K562 (cell line): ENCODE results near the gene ARHGEF12. TPM values are rescaled to one million over a fixed set of nuclear protein-coding genes. Genes with fewer than 3 reads are reported as not detected.

Experiments
- ATAC-seq: fragments of 200-7000 bp; cut with Tn5 transposase; 3 replicates; pipeline ENCODE4 v1.9.1; 2020; ENCODE audit warnings: moderate library complexity
- BruUV-seq: library from RNA; stranded (reverse); fragments of 400-500 nt; replicated peaks from 2 replicates; lab custom pipeline; 2021; lab: Mats Ljungman, UMichigan
- CTCF ChIA-PET: fragments of 300-600 bp; formaldehyde crosslinking; extraction: SDS; loops from one replicate; lab custom pipeline; 2021; ENCODE audit warnings: low intra/inter-chr PET ratio; lab: Yijun Ruan, JAX
- POLR2A ChIA-PET: fragments of 300-600, 350-650 bp; sonication (Branson Sonifier 250); formaldehyde crosslinking; extraction: SDS; loops from one replicate; lab custom pipeline; 2021; ENCODE audit warnings: antibody characterized with exemption, inconsistent platforms; lab: Yijun Ruan, JAX
- DNase-seq, 4 experiments: peaks; one replicate each; pipeline versions ENCODE4 v3.0.0 to v3.0.0-alpha.2; 2011 to 2018; ENCODE audit warnings: low spot score in 3 of 4, mixed read lengths in 3 of 4; ENCODE audit errors: extremely low read depth in 1 of 4
- FAIRE-seq: peaks from 2 replicates; lab custom pipeline; 2011; peaks lifted over from hg19 to GRCh38; lab: Jason Lieb, UNC
- H2AFZ ChIP-seq: 2 replicates; pipeline ENCODE4 v1.6.0; 2011; ENCODE audit warnings: low read depth, low read length, control low read depth, inconsistent platforms
- H3K27ac ChIP-seq: fragments of 200-600 bp; 3 replicates; pipeline ENCODE4 v1.8.0; 2011; ENCODE audit warnings: low read depth, mild to moderate bottlenecking, control low read depth, inconsistent platforms, low read length, moderate library complexity, mixed read lengths; ENCODE audit errors: extremely low read depth
- H3K27me3 ChIP-seq, 2 experiments: fragments of 300-600 bp in 1 of 2; 2 replicates in 1 of 2; 3 replicates in 1 of 2; pipeline versions ENCODE4 v1.6.0 to v1.8.0; 2011; ENCODE audit warnings: inconsistent platforms in 2 of 2, low read length in 2 of 2, mild to moderate bottlenecking in 1 of 2, mixed read lengths in 1 of 2, moderate library complexity in 1 of 2; ENCODE audit not compliant: control insufficient read depth in 2 of 2, insufficient read depth in 2 of 2
- H3K36me3 ChIP-seq: fragments of 300-600 bp; 3 replicates; pipeline ENCODE4 v1.8.0; 2011; ENCODE audit warnings: mild to moderate bottlenecking, low read length, inconsistent platforms; ENCODE audit not compliant: control insufficient read depth, insufficient read depth
- H3K4me1 ChIP-seq, 2 experiments: fragments of 200-600 bp in 1 of 2; replicated peaks in 1 of 2; 2 replicates in 1 of 2; 3 replicates in 1 of 2; pipeline versions ENCODE4 v1.5.1 to v1.8.0; 2011; ENCODE audit warnings: inconsistent platforms in 2 of 2, low read length in 2 of 2, mild to moderate bottlenecking in 1 of 2, mixed read lengths in 1 of 2, moderate library complexity in 1 of 2; ENCODE audit not compliant: control insufficient read depth in 2 of 2, insufficient read depth in 2 of 2
- H3K4me2 ChIP-seq: 2 replicates; pipeline ENCODE4 v1.6.1; 2011; ENCODE audit warnings: low read length, control low read depth, inconsistent platforms, mixed read lengths; ENCODE audit not compliant: insufficient read depth
- H3K4me3 ChIP-seq: fragments of 200-600 bp; sonication (generic), shearing (Covaris generic); 2 replicates; pipeline ENCODE4 v1.5.1; 2016; ENCODE audit warnings: control low read depth, inconsistent platforms
- H3K79me2 ChIP-seq: fragments of 200-600 bp; 3 replicates; pipeline ENCODE4 v1.8.0; 2011; ENCODE audit warnings: low read length, inconsistent platforms; ENCODE audit not compliant: control insufficient read depth, insufficient read depth
- H3K9ac ChIP-seq, 2 experiments: 2 replicates each; pipeline versions ENCODE4 v1.6.0 to v1.6.1; 2011; ENCODE audit warnings: low read depth in 2 of 2, low read length in 2 of 2, control low read depth in 1 of 2, inconsistent platforms in 1 of 2, mild to moderate bottlenecking in 1 of 2, mixed read lengths in 1 of 2; ENCODE audit not compliant: insufficient read depth in 1 of 2
- H3K9me1 ChIP-seq: one replicate; pipeline ENCODE4 v1.6.0; 2011; ENCODE audit warnings: inconsistent platforms, mild to moderate bottlenecking, low read length, moderate library complexity; ENCODE audit not compliant: control insufficient read depth, insufficient read depth
- H3K9me3 ChIP-seq: replicated peaks from 2 replicates; pipeline ENCODE4 v1.5.1; 2011; ENCODE audit warnings: low read depth, low read length, inconsistent platforms; ENCODE audit not compliant: control insufficient read depth, insufficient read depth
- H4K20me1 ChIP-seq: replicated peaks from 2 replicates; pipeline ENCODE4 v1.6.1; 2011; ENCODE audit warnings: low read length, inconsistent platforms, mixed read lengths; ENCODE audit not compliant: control insufficient read depth, insufficient read depth
- ARNT ChIP-seq, 2 experiments: fragments of 450-650 bp; IDR thresholded peaks; 2 replicates each; pipeline ENCODE4 v1.6.1; 2016; ENCODE audit warnings: mild to moderate bottlenecking in 1 of 2
- DMBX1 ChIP-seq: fragments of 250-450 bp; sonication (Bioruptor Pico); IDR thresholded peaks from 2 replicates; pipeline ENCODE4 v1.8.0; 2022; ENCODE audit warnings: inconsistent platforms, mild to moderate bottlenecking, moderate library complexity, borderline replicate concordance
- HSF4 ChIP-seq: fragments of 250-450 bp; sonication (Bioruptor Pico); IDR thresholded peaks from 2 replicates; pipeline ENCODE4 v2.1.2; 2022; ENCODE audit warnings: mild to moderate bottlenecking, moderate library complexity, borderline replicate concordance
- ILF3 ChIP-seq: fragments of 450-650 bp; IDR thresholded peaks from 2 replicates; pipeline ENCODE4 v1.6.1; 2018; ENCODE audit warnings: antibody characterized with exemption, mild to moderate bottlenecking, moderate library complexity, borderline replicate concordance
- MYBL2 ChIP-seq, 2 experiments: fragments of 450-650 bp in 1 of 2; sonication (generic) in 1 of 2; formaldehyde crosslinking in 1 of 2; IDR thresholded peaks; 2 replicates each; pipeline versions ENCODE4 v1.6.1 to v1.8.1; 2017 to 2022; ENCODE audit warnings: borderline replicate concordance in 1 of 2, inconsistent platforms in 1 of 2, low read depth in 1 of 2, mild to moderate bottlenecking in 1 of 2, missing genetic modification reagents in 1 of 2, moderate library complexity in 1 of 2
- NFXL1 ChIP-seq: fragments of 450-650 bp; formaldehyde crosslinking; IDR thresholded peaks from 2 replicates; pipeline ENCODE4 v1.4.0; 2021; ENCODE audit warnings: mild to moderate bottlenecking
- SMARCA4 ChIP-seq: fragments of 450-650 bp; IDR thresholded peaks from 2 replicates; pipeline ENCODE4 v1.6.1; 2016
- TCF7L2 ChIP-seq: fragments of 150-350 bp; IDR thresholded peaks from 2 replicates; pipeline ENCODE4 v1.6.1; 2016; ENCODE audit warnings: low read depth, mild to moderate bottlenecking, low read length, moderate library complexity
- TEAD1 ChIP-seq, 2 experiments: fragments of 450-650 bp in 1 of 2; sonication (generic) in 1 of 2; formaldehyde crosslinking; IDR thresholded peaks; 2 replicates each; pipeline versions ENCODE4 v1.4.0 to v1.8.0; 2020 to 2022; ENCODE audit warnings: mild to moderate bottlenecking in 2 of 2, missing genetic modification reagents in 1 of 2
- WGBS: fragments of 100-300 bp; shearing (Covaris generic); methylation state at CpG from one replicate; pipeline ENCODE4 v1.1.6; 2016; ENCODE audit warnings: low coverage, mixed read lengths; ENCODE audit not compliant: insufficient coverage; ENCODE audit errors: missing lambda C conversion rate; 5-methylcytosine and 5-hydroxymethylcytosine counted together
- in situ Hi-C: fragments of 300-500 bp; cut with MboI; formaldehyde crosslinking; loops from 4 replicates; pipeline ENCODE4 v1.15.0; 2018; ENCODE audit warnings: inconsistent platforms, mixed read lengths
- intact Hi-C: fragments of 100-400 bp; cut with micrococcal nuclease; formaldehyde crosslinking; loops from 2 replicates; pipeline ENCODE4 v1.14.2; 2022
- polyA plus RNA-seq, 8 experiments: library from polyadenylated mRNA; depleted of rRNA in 4 of 8; stranded (reverse) in 5 of 8; unstranded in 3 of 8; fragments of >200 nt; fragmentation: Nextera tagmentation in 2 of 8; fragmentation: Illumina TruSeq in 1 of 8; extraction: Ambion mirVana in 2 of 8; extraction: Trizol in 1 of 8; gene quantifications; 2 replicates each; pipeline versions ENCODE4 v1.2.1 to v1.2.3, GENCODE V29; 2011 to 2014; ENCODE audit warnings: inconsistent platforms in 1 of 8, missing spikeins in 1 of 8
- total RNA-seq, 7 experiments: library from RNA; depleted of rRNA in 6 of 7; stranded (reverse); fragments of >200 nt in 6 of 7; fragmentation: Illumina TruSeq in 2 of 7; extraction: Trizol in 2 of 7; gene quantifications; 2 replicates each; pipeline versions ENCODE4 v1.2.1 to v1.2.3, GENCODE V29; 2011 to 2021; ENCODE audit warnings: low replicate concordance in 1 of 7
- TF ChIP-seq, protein P1 (sequence below): sonication (generic); formaldehyde crosslinking; IDR thresholded peaks from 2 replicates; pipeline ENCODE4 v1.8.0; 2022; ENCODE audit warnings: missing genetic modification reagents, mild to moderate bottlenecking, borderline replicate concordance
- TF ChIP-seq, protein P2 (sequence below): fragments of 450-650 bp; IDR thresholded peaks from 2 replicates; pipeline ENCODE4 v1.6.1; 2016; ENCODE audit warnings: low read depth
- TF ChIP-seq, protein P3 (sequence below): fragments of 250-450 bp; sonication (Bioruptor Pico); IDR thresholded peaks from 2 replicates; pipeline ENCODE4 v1.5.0; 2021

The ARHGEF12 gene
- total and polyA plus RNA-seq, 9 of the 15 experiments (the other 6 are each of a cell fraction or from before 2014, with no cell fraction given) = 3.5 to 51.7 (median 29.5) TPM

DNA sequence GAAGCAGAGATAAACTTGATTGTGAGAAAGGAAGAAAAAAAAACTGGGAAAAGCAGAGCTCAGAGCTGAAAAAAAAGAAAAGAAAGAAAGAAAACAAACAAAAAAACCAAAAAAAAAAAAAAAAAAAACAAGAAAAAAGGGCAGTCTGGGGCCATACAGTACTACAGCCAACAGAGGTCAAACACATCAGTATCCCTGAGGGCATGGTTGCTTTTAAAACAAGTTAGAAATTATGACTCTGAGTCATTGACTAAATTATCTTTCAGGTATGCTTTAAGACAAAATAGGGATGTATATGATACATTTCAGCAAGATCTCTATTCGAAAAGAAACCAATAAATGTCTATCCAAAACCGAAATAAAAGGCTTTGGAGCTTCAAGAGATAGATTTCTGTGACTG is 48.2 kb upstream of the ARHGEF12 start:
- Histone ChIP-seq H3K4me1 (no peaks in the 10 kb centered on the region), H3K79me2 (no peaks in the 10 kb centered on the region), H3K9me1 (no peaks in the 10 kb centered on the region), H3K9me3 (no peaks in the 10 kb centered on the region), H3K4me2 (no peak overlapping the region), H4K20me1 (0 out of 2 replicates have a peak, but pooled peaks cover 4% of the 10 kb centered on the region), H3K27me3 (peaks cover 2 to 6% of the 10 kb centered on the region in 2 experiments; a peak in 3 of 5 replicates), H3K27ac (no peak overlapping the region), H3K9ac (no peak overlapping the region), H3K36me3 (no peaks in the 10 kb centered on the region), H2AFZ (no peak overlapping the region), H3K4me3 (no peak overlapping the region)
- ChIA-PET POLR2A (no interaction called here), CTCF (no interaction called here)
- 11% methylated on average over 2 of the region's 2 CpGs for WGBS
- in situ Hi-C loops (no loop called here), intact Hi-C loops (no loop called here)
- ATAC-seq (no peak), FAIRE-seq (no peak), DNase-seq (no peak)
- BruUV-seq = no TSS peak
- no peak for TF ChIP-seq DMBX1
- TF ChIP-seq HSF4 (CRISPR knock-in tag) = no peak
- TF ChIP-seq TEAD1 (CRISPR knock-in tag; IDR thresholded peaks at IDR 0.05) = no peak
- TF ChIP-seq, protein P1, sequence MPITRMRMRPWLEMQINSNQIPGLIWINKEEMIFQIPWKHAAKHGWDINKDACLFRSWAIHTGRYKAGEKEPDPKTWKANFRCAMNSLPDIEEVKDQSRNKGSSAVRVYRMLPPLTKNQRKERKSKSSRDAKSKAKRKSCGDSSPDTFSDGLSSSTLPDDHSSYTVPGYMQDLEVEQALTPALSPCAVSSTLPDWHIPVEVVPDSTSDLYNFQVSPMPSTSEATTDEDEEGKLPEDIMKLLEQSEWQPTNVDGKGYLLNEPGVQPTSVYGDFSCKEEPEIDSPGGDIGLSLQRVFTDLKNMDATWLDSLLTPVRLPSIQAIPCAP (CRISPR knock-in tag) = no peak
- no peak for TF ChIP-seq ARNT (IDR thresholded peaks at IDR 0.05)
- TF ChIP-seq, protein P2, sequence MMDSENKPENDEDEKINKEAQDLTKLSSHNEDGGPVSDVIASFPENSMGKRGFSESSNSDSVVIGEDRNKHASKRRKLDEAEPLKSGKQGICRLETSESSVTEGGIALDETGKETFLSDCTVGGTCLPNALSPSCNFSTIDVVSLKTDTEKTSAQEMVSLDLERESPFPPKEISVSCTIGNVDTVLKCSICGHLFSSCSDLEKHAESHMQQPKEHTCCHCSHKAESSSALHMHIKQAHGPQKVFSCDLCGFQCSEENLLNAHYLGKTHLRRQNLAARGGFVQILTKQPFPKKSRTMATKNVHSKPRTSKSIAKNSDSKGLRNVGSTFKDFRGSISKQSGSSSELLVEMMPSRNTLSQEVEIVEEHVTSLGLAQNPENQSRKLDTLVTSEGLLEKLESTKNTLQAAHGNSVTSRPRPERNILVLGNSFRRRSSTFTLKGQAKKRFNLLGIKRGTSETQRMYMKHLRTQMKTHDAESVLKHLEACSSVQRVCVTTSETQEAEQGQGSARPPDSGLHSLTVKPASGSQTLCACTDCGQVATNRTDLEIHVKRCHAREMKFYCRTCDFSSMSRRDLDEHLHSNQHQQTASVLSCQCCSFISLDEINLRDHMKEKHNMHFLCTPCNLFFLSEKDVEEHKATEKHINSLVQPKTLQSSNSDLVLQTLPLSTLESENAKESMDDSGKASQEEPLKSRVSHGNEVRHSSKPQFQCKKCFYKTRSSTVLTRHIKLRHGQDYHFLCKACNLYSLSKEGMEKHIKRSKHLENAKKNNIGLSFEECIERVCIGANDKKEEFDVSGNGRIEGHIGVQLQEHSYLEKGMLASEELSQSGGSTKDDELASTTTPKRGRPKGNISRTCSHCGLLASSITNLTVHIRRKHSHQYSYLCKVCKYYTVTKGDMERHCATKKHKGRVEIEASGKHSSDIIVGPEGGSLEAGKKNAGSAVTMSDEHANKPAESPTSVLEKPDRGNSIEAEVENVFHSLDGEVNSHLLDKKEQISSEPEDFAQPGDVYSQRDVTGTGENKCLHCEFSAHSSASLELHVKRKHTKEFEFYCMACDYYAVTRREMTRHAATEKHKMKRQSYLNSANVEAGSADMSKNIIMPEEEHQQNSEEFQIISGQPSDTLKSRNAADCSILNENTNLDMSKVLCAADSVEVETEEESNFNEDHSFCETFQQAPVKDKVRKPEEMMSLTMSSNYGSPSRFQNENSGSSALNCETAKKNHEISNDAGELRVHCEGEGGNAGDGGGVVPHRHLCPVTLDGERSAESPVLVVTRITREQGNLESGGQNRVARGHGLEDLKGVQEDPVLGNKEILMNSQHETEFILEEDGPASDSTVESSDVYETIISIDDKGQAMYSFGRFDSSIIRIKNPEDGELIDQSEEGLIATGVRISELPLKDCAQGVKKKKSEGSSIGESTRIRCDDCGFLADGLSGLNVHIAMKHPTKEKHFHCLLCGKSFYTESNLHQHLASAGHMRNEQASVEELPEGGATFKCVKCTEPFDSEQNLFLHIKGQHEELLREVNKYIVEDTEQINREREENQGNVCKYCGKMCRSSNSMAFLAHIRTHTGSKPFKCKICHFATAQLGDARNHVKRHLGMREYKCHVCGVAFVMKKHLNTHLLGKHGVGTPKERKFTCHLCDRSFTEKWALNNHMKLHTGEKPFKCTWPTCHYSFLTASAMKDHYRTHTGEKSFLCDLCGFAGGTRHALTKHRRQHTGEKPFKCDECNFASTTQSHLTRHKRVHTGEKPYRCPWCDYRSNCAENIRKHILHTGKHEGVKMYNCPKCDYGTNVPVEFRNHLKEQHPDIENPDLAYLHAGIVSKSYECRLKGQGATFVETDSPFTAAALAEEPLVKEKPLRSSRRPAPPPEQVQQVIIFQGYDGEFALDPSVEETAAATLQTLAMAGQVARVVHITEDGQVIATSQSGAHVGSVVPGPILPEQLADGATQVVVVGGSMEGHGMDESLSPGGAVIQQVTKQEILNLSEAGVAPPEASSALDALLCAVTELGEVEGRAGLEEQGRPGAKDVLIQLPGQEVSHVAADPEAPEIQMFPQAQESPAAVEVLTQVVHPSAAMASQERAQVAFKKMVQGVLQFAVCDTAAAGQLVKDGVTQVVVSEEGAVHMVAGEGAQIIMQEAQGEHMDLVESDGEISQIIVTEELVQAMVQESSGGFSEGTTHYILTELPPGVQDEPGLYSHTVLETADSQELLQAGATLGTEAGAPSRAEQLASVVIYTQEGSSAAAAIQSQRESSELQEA = no peak
- TF ChIP-seq SMARCA4 = no peak
- TF ChIP-seq, protein P3, sequence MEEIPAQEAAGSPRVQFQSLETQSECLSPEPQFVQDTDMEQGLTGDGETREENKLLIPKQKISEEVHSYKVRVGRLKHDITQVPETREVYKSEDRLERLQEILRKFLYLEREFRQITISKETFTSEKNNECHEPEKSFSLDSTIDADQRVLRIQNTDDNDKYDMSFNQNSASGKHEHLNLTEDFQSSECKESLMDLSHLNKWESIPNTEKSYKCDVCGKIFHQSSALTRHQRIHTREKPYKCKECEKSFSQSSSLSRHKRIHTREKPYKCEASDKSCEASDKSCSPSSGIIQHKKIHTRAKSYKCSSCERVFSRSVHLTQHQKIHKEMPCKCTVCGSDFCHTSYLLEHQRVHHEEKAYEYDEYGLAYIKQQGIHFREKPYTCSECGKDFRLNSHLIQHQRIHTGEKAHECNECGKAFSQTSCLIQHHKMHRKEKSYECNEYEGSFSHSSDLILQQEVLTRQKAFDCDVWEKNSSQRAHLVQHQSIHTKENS (CRISPR knock-in tag) = no peak
- no peak for TF ChIP-seq MYBL2 (IDR thresholded peaks at IDR 0.05; ENCODE audit: low read depth)
- TF ChIP-seq MYBL2 (CRISPR knock-in tag; IDR thresholded peaks at IDR 0.05; ENCODE audit: borderline replicate concordance) = no peak
- no peak for TF ChIP-seq TCF7L2
- no peak for TF ChIP-seq NFXL1 (CRISPR knock-in tag)
- TF ChIP-seq ILF3 = no peak
